Measurements from ENCODE around the gene SELENOP. TPM values are rescaled to one million over a fixed set of nuclear protein-coding genes. Genes with fewer than 3 reads are reported as not detected.
"Not testable (repeated sequence)": the region's sequence is repeated elsewhere in the genome, so short reads cannot be mapped to it uniquely, and the experiment has no call there.

Gene SELENOP
- total RNA-seq, 1 experiment from 2014 or later = 64.2 TPM

DNA sequence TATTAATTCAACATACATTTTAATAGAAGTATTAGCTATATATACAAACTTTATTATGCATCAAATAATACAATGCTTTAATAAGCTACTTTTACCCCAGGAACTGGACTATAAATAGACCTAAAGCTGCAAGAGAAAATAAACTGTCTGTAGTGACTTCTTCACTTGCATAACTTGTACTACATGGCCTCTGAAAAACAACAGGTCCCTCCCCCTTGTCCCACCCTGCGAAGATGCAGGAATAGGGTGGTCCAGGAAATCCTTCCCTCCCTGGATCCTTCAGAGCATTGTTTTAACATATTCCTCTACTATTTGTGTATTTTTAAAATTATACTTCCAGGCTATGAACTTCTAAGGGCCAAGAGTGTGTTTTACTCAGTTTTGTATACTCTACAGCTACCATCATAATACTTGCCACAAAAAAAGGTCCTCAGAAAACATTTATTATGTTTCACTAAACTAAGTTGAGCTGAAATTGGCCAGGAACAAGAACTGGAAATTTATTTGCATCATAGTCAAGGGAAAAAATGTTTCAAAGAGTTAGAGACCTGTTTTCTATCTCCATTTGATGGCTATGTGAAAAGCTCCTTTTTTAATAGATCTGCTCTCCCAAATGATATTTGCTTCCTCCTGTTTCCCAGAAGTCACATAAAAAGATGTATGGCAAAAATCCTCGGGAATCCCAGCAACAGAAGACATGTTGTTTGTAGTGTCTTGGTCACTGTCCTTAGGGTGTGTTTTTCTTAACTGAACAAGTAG, 15.2 kb upstream of the SELENOP start:
- DNase-seq (ENCODE audit: low spot score) = no peak

- DNase-seq (ENCODE audit: low spot score) = no peak
Measured at GRCh38 chr5:42825422-42826148, 13.9 kb upstream of the SELENOP start.

- no peak for DNase-seq (ENCODE audit: low spot score)
Measured at GRCh38 chr5:42824347-42824976, 12.8 kb upstream of the SELENOP start.

DNA sequence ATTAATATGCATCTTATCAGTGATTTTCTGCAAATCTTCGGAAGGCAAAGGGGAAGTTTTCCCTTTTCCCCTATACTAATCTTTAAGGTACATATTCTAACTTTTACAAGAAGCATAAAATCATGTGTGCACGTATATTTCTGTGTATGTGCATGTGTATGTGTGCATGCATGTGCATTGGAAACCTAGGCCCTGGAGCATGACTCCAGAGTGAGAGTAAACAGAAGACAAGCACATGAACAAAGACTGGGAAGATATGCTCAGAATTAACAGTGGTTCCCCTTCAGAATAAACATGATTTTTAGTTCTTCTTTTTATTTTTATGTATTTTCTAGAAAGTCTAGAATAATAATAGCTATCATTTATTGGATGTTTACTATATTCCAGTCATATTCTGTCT, 10.9 kb upstream of the SELENOP start:
- no peak for DNase-seq (ENCODE audit: low spot score)

- DNase-seq (ENCODE audit: low spot score) = no peak
Measured at GRCh38 chr5:42819745-42820144, 8.1 kb upstream of the SELENOP start.

GRCh38 chr5:42816546-42816945, 4.9 kb upstream of the SELENOP start:
- not testable (repeated sequence) for DNase-seq (ENCODE audit: low spot score)

DNA sequence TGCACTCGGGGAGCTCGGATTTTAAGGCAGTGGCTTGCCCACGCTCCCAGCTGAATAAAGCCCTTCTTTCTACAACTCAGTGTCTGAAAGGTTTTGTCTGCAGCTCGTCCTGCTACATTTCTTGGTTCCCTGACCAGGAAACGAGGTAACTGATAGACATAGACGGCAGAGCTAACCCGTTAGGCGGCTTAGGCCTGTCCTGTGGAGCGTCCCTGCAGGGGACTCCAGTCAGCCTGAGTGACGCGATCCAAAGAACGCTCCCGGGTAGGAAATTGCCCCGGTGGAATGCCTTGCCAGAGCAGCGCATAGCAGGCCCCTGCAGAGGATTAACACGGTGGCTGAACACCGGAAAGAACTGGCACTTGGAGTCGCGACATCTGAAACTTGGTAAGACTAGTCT, 1.8 kb upstream of the SELENOP start:
- DNase-seq (ENCODE audit: low spot score) = no peak

- DNase-seq (ENCODE audit: low spot score) = no peak
Measured at GRCh38 chr5:42812620-42813019, 928 bp upstream of the SELENOP start.

GRCh38 chr5:42810834-42811590, 680 bp downstream of the SELENOP start:
- DNase-seq (ENCODE audit: low spot score) = no peak

GRCh38 chr5:42808888-42809611, 2.6 kb downstream of the SELENOP start:
- no peak for DNase-seq (ENCODE audit: low spot score)

DNA sequence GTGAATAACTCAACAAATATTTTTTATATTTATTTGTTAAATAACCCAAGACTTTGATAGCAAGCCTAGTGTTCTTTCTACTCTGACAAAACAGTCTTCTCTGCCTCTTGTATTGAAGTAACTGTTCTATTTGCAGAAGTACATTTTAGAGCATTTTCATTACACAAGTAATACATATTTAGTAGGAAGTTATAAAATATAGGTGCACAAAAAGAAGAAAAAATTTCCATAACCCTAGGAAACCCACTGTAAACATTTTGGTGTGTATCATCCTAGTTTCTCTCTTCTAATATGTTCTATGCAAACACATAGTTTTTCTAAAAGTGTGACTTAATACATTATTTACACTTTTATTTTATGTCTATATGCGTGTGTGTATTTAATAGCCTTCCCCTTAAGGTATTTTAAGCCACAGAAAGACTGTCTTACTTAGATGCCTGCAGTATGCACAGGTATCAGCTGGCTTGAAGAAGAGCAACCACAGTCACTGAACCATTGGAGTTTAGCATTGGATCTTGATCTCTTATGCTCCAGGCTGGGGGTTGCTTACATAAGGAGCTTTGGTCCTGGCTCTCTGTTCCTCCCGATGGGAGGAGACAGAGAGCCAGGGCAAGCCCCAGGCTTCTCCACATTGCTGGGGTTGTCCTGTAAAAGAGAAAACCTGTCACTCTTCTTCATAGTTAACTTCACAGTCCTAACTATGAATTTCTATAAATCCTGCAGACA, 3.8 kb downstream of the SELENOP start:
- no peak for DNase-seq (ENCODE audit: low spot score)

GRCh38 chr5:42806701-42807262, 4.9 kb downstream of the SELENOP start:
- DNase-seq (ENCODE audit: low spot score) = no peak

DNA sequence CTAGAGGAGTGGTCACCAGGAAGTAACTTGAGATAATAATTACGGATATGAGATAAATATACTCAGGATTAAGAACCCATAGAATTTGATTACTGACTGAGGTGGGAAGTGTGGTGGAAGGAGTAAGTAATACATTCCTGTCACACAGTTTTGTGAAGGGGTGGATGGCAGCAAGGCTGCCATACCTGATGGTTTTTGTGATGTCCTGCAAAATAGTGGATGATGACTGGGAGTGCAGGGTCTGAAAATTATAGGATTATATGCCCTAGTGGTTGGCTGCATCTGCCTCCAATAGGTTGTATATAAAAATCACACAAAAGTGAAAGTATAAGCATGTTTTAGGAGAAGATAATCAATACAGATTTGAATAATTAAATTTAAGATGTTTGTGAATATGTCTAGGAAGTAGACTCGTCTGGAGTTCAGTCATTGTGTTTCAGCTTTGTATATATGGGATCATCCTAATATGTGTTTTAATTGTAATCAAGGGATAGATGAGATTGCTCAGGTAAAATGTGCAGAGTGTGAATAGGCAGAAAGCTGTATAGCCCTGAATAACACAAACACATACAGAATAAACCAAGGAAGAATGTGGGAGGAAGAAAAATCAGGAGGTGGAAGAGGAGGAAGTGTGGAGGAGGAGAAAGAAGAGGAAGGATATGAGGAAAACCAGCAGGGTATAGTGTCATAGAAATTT, 5.5 kb downstream of the SELENOP start:
- no peak for DNase-seq (ENCODE audit: low spot score)

- no peak for DNase-seq (ENCODE audit: low spot score)
Measured at GRCh38 chr5:42804717-42805339, 6.9 kb downstream of the SELENOP start.

DNA sequence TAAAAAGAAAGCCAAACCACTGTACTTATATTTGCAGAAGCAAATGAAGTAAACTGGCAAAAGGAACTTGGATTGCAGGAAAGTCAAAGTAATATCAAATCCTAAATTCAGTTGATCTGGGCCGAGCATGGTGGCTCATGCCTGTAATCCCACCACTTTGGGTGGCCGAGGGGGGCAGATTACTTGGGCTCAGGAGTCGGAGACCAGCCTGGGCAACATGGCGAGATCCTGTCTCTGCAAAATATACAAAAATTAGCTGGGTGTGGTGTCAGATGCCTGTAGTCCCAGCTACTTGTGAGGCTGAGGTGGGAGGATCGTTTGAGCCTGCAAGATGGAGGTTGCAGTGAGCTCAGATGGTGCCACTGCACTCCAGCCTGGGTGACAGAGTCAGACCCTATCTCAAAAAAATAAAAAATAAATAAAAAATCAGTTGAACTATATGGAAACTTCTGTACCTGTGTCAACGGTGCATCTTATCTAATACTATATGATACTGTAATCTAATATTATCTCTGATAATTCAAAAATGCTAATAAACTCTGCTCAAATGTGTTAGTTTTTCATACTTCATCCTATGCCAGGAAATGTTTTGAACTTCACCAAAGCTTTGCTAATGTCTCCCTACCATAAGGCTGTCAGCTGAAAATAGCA, 10.1 kb downstream of the SELENOP start:
- DNase-seq (ENCODE audit: low spot score) = no peak

DNA sequence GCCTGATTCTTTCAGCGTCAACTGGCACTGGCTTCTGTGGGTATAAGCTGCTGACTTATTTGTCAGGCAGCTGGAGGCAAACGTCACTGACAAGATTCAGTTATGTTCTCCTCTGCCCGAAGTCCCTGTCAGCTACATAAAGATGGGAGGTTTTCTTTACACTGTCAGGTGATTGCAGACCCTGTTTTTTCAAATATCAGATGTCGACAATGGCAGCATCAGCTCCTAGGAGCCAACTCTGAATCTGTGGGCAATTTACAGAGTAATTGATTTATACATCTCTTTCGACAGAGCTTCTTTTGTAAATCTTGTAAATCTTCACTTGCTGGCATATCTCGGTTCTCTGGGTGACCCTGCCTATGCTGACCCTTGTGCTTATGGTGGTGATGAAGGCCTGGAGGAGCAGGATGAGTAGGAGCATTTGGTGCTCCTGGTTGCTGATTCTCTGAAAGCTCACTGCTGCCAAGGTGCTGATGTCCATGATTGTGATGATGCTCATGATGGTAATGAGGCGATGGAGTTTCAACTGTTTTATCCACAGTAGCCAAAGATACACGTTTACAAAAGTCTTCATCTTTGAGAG, 10.9 kb downstream of the SELENOP start:
- DNase-seq (ENCODE audit: low spot score) = no peak

DNA sequence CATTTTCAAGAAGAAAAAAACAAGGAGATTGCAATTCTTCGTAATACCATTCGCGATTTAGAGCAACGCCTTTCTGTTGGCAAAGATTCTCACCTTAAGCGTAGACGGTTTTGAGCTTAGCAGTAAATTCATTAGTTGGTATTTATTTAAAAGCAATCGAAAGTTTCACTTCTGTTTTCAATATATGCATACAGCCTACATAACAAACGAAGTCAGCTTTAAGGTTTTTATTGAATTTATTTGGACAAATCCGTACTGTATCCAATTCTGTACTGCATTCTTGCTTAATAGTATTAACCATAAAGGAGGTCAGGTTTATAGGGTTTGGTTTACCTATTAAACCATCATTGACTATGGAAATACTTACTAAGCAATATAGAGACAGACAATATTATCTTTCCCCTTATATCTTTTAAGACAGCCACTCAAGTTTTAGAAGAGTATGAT, 12.0 kb downstream of the SELENOP start:
- no peak for DNase-seq (ENCODE audit: low spot score)

GRCh38 chr5:42799241-42799608, 12.5 kb downstream of the SELENOP start:
- DNase-seq (ENCODE audit: low spot score) = no peak

Measured in H4 (cell line).